ENCODE measurements around the gene ATG4C. TPM values are rescaled to one million over a fixed set of nuclear protein-coding genes. Genes with fewer than 3 reads are reported as not detected.
"Not testable (repeated sequence)": the region's sequence is repeated elsewhere in the genome, so short reads cannot be mapped to it uniquely, and the experiment has no call there.

The ATG4C gene
- total RNA-seq, 2 experiments from 2014 or later, result 4.2 to 4.6 TPM

GRCh38 chr1:62823556-62823955 is 39.6 kb downstream of the ATG4C start:
- Histone ChIP-seq H3K27ac (ENCODE audit: low read depth in 1 of 2, low read length in 2 of 2) (no peak overlapping the region), H3K9me3 (ENCODE audit: control insufficient read depth in 1 of 2, insufficient read depth in 1 of 2, low read length in 2 of 2) (peaks cover 0 to 4% of the 10 kb centered on the region in 2 experiments), H3K4me1 (ENCODE audit: insufficient read depth, low read length) (no peaks in the 10 kb centered on the region), H3K36me3 (ENCODE audit: insufficient read depth, low read length) (peaks cover 2% of the 10 kb centered on the region), H3K27me3 (ENCODE audit: control insufficient read depth in 1 of 2, insufficient read depth in 2 of 2, low read length in 2 of 2) (no peaks in the 10 kb centered on the region), H3K4me3 (ENCODE audit: low read length) (no peak overlapping the region)
- H3K4me1 Mint-ChIP-seq (ENCODE audit: low read depth), result no peaks in the 10 kb centered on the region
- DNase-seq, result no peak
- H3K36me3 Mint-ChIP-seq (ENCODE audit: low read depth), result peaks cover 68% of the 10 kb centered on the region
- ChIA-PET POLR2A (no interaction called here), CTCF (no interaction called here)
- H3K27me3 Mint-ChIP-seq, result no peaks in the 10 kb centered on the region
- intact Hi-C loops (cut with DNase I, micrococcal nuclease), result no loop called here
- no peak overlapping the region for H3K27ac Mint-ChIP-seq
- H3K9me3 Mint-ChIP-seq, result no peaks in the 10 kb centered on the region
- ATAC-seq (ENCODE audit: poor library complexity), result no peak
- H3K4me3 Mint-ChIP-seq, result no peak overlapping the region
- TF ChIP-seq CTCF (IDR thresholded peaks at IDR 0.05), result no peak

GRCh38 chr1:62826901-62827300 is 43.0 kb downstream of the ATG4C start:
- H3K36me3 ChIP-seq (ENCODE audit: insufficient read depth, low read length), result peaks cover 3% of the 10 kb centered on the region
- ChIA-PET POLR2A (no interaction called here), CTCF (no interaction called here)
- H3K4me3 ChIP-seq (ENCODE audit: low read length), result no peak overlapping the region
- H3K36me3 Mint-ChIP-seq (ENCODE audit: low read depth), result peaks cover 62% of the 10 kb centered on the region
- intact Hi-C loops (cut with DNase I, micrococcal nuclease), result no loop called here
- H3K27ac Mint-ChIP-seq, result no peak overlapping the region
- H3K27me3 Mint-ChIP-seq, result no peaks in the 10 kb centered on the region
- no peaks in the 10 kb centered on the region for H3K27me3 ChIP-seq (ENCODE audit: control insufficient read depth in 1 of 2, insufficient read depth in 2 of 2, low read length in 2 of 2)
- H3K27ac ChIP-seq (ENCODE audit: low read depth in 1 of 2, low read length in 2 of 2), result no peak overlapping the region
- DNase-seq, result no peak
- H3K9me3 Mint-ChIP-seq, result no peaks in the 10 kb centered on the region
- H3K4me3 Mint-ChIP-seq, result no peak overlapping the region
- peaks cover 0 to 4% of the 10 kb centered on the region in 2 experiments for H3K9me3 ChIP-seq (ENCODE audit: control insufficient read depth in 1 of 2, insufficient read depth in 1 of 2, low read length in 2 of 2)
- ATAC-seq (ENCODE audit: poor library complexity), result no peak
- TF ChIP-seq CTCF (IDR thresholded peaks at IDR 0.05), result no peak
- no peaks in the 10 kb centered on the region for H3K4me1 ChIP-seq (ENCODE audit: insufficient read depth, low read length)
- no peaks in the 10 kb centered on the region for H3K4me1 Mint-ChIP-seq (ENCODE audit: low read depth)

GRCh38 chr1:62827786-62828185 is 43.9 kb downstream of the ATG4C start:
- ATAC-seq (ENCODE audit: poor library complexity); H3K4me1 ChIP-seq (ENCODE audit: insufficient read depth, low read length); intact Hi-C loops (cut with DNase I, micrococcal nuclease); DNase-seq; H3K36me3 ChIP-seq (ENCODE audit: insufficient read depth, low read length); H3K27me3 Mint-ChIP-seq; CTCF ChIA-PET; H3K27ac Mint-ChIP-seq; H3K9me3 Mint-ChIP-seq; H3K9me3 ChIP-seq (ENCODE audit: control insufficient read depth in 1 of 2, insufficient read depth in 1 of 2, low read length in 2 of 2); H3K4me1 Mint-ChIP-seq (ENCODE audit: low read depth); H3K4me3 Mint-ChIP-seq; H3K27me3 ChIP-seq (ENCODE audit: control insufficient read depth in 1 of 2, insufficient read depth in 2 of 2, low read length in 2 of 2); H3K27ac ChIP-seq (ENCODE audit: low read depth in 1 of 2, low read length in 2 of 2); H3K4me3 ChIP-seq (ENCODE audit: low read length); POLR2A ChIA-PET: not testable (repeated sequence)
- peaks cover 68% of the 10 kb centered on the region for H3K36me3 Mint-ChIP-seq (ENCODE audit: low read depth)

DNA sequence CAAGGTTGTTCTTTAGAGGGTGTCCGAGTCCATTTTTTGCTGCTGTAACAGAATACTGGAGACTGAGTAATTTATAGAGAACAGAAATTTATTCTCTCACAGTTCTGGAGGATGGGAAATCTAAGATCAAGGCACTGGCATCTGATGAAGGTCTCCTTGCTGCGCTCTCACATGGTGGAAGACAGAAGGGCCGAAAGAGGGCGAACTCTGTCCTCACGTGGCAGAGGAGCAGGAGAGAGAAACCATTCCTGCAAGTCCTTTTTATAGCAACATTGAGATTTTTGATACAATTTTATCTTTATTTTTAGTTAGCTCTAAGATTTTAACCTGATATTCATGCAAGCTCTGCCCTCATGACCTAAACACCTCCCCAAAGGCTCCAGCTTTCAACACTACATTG is 48.3 kb downstream of the ATG4C start:
- Mint-ChIP-seq H3K27me3 (no peaks in the 10 kb centered on the region), H3K4me1 (ENCODE audit: low read depth) (no peaks in the 10 kb centered on the region), H3K9me3 (no peaks in the 10 kb centered on the region), H3K4me3 (no peak overlapping the region), H3K36me3 (ENCODE audit: low read depth) (peaks cover 47% of the 10 kb centered on the region), H3K27ac (no peak overlapping the region)
- DNase-seq (no peak), ATAC-seq (ENCODE audit: poor library complexity) (no peak)
- TF ChIP-seq CTCF (IDR thresholded peaks at IDR 0.05), result no peak
- Histone ChIP-seq H3K4me1 (ENCODE audit: insufficient read depth, low read length) (no peaks in the 10 kb centered on the region), H3K36me3 (ENCODE audit: insufficient read depth, low read length) (peaks cover 12% of the 10 kb centered on the region), H3K4me3 (ENCODE audit: low read length) (no peak overlapping the region), H3K27me3 (ENCODE audit: control insufficient read depth in 1 of 2, insufficient read depth in 2 of 2, low read length in 2 of 2) (no peaks in the 10 kb centered on the region), H3K27ac (ENCODE audit: low read depth in 1 of 2, low read length in 2 of 2) (no peak overlapping the region), H3K9me3 (ENCODE audit: control insufficient read depth in 1 of 2, insufficient read depth in 1 of 2, low read length in 2 of 2) (peaks cover 0 to 4% of the 10 kb centered on the region in 2 experiments)
- POLR2A ChIA-PET, result no interaction called here
- CTCF ChIA-PET, result no interaction called here
- intact Hi-C loops (cut with DNase I, micrococcal nuclease), result no loop called here

Data from CD4-positive, alpha-beta T cell (primary cell).